HFF-Myc (cell line): ENCODE data around the gene NEDD9.

ENCODE experiments used
- DNase-seq: peaks from one replicate; pipeline ENCODE4 v3.0.0-alpha.2; 2011; ENCODE audit warnings: low read depth; ENCODE audit errors: extremely low read depth
- H3K4me3 ChIP-seq: replicated peaks from 2 replicates; pipeline ENCODE4 v1.5.1; 2011; ENCODE audit warnings: low read depth, mild to moderate bottlenecking, control low read depth, low read length
- TF ChIP-seq, protein P1 (sequence below): IDR thresholded peaks from 2 replicates; pipeline ENCODE4 v1.5.1; 2012; ENCODE audit warnings: mild to moderate bottlenecking, low read depth, low read length, control low read depth; ENCODE audit errors: missing control alignments

The NEDD9 gene

GRCh38 chr6:11250108-11250507, 17.6 kb upstream of the NEDD9 start:
- H3K4me3 ChIP-seq: no peak overlapping the region
- TF ChIP-seq, protein P1, sequence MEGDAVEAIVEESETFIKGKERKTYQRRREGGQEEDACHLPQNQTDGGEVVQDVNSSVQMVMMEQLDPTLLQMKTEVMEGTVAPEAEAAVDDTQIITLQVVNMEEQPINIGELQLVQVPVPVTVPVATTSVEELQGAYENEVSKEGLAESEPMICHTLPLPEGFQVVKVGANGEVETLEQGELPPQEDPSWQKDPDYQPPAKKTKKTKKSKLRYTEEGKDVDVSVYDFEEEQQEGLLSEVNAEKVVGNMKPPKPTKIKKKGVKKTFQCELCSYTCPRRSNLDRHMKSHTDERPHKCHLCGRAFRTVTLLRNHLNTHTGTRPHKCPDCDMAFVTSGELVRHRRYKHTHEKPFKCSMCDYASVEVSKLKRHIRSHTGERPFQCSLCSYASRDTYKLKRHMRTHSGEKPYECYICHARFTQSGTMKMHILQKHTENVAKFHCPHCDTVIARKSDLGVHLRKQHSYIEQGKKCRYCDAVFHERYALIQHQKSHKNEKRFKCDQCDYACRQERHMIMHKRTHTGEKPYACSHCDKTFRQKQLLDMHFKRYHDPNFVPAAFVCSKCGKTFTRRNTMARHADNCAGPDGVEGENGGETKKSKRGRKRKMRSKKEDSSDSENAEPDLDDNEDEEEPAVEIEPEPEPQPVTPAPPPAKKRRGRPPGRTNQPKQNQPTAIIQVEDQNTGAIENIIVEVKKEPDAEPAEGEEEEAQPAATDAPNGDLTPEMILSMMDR: no peak
- no peak for DNase-seq

GRCh38 chr6:11248974-11249761, 16.7 kb upstream of the NEDD9 start:
- no peak for DNase-seq
- no peak overlapping the region for H3K4me3 ChIP-seq
- TF ChIP-seq, protein P1: no peak

GRCh38 chr6:11246722-11247121, 14.3 kb upstream of the NEDD9 start:
- no peak overlapping the region for H3K4me3 ChIP-seq
- no peak for DNase-seq
- TF ChIP-seq, protein P1: no peak

DNA sequence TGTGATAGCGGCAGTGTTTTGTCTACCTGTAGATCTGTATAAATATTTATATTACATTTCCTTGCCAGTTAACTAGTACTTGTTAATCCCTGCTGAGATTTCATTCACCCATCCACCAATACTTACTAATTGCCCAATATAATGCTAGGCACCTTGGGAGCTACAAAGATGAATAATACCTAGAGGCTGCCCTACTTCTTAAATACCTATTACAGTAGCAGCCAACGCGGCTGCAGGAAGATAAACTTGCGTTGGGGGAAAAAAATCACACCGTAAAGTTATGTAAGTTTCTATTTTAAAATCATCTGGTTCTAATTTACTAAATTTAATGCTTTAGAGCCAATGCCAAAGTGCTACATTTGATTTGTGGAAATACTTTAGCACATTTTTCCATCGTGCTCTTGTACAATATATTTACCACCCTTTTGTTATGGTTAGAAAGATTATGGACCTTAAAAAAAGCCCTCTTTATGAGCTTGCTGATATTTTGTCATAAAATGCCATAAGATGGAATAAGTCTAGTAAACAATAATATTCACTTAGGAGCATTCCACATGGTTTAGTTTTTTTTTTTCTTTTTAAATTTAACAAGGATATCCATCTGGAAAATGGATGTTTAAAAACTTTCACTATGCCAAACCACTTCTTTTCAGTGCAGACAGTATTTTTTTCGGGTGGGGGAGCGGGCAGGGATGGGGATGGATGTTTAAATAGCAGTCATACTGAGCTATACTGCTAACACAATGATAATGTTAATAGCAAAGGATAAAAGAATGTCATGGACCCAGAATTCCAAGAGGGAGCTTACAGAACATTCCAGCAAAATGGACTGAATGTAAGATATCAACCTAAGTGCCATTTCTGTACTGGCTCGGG, 13.2 kb upstream of the NEDD9 start:
- TF ChIP-seq, protein P1: no peak
- DNase-seq: peak; percentile 52
- H3K4me3 ChIP-seq: no peak overlapping the region

DNA sequence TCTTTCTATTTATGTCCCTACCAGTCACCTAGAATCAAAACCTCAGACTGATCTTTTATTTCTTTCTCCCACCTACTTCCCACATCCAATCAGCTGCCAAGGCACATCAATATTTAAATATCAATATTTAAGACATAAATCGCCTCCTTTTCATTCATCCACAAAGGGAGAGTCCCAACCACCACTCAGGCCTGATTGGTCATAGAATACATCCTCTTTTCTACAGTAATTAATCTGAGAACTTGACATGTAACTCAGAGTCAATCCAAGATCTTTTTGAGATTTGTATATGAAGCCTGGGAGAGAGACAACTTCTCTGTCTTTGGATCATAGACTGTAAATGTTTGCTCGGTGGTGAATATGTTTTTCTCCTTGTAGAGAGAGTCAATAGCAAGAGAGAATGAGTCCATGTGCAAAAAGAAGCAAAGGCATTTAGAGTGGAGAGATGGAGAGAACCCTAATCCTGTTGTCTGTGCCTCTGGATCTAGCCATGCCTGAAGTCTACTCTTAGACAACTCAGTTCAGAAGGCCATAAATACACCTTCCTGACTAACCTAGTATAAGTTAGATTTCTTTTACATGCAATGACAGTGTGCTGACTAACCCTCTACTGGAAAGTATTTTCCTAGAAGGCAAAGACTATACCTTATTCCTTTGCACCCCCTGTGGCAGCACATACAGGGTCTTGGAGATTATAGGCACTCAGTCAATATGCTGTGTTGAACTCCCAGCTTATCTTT, 12.1 kb upstream of the NEDD9 start:
- DNase-seq: no peak
- TF ChIP-seq, protein P1: no peak
- no peak overlapping the region for H3K4me3 ChIP-seq

GRCh38 chr6:11243861-11244260, 11.4 kb upstream of the NEDD9 start:
- TF ChIP-seq, protein P1: no peak
- no peak overlapping the region for H3K4me3 ChIP-seq
- DNase-seq: no peak
